HepG2 (cell line): ENCODE results near the gene FYTTD1. TPM values are rescaled to one million over a fixed set of nuclear protein-coding genes. Genes with fewer than 3 reads are reported as not detected.

Experiments
- JARID2 ChIP-seq: sonication (generic); formaldehyde crosslinking; IDR thresholded peaks from 2 replicates; pipeline ENCODE4 v1.8.1; 2023; ENCODE audit warnings: missing genetic modification reagents, inconsistent platforms; ENCODE audit not compliant: insufficient replicate concordance
- TFDP2 ChIP-seq: sonication (generic); formaldehyde crosslinking; IDR thresholded peaks from 2 replicates; pipeline ENCODE4 v1.4.0; 2020; ENCODE audit warnings: missing genetic modification reagents
- UBTF ChIP-seq: sonication (generic); formaldehyde crosslinking; IDR thresholded peaks from 2 replicates; pipeline ENCODE4 v1.4.0; 2020; ENCODE audit warnings: mild to moderate bottlenecking, missing genetic modification reagents
- ZBED4 ChIP-seq: sonication (generic); formaldehyde crosslinking; IDR thresholded peaks from 2 replicates; pipeline ENCODE4 v1.4.0; 2020; ENCODE audit warnings: missing genetic modification reagents, borderline replicate concordance
- ZNF407 ChIP-seq: sonication (generic); formaldehyde crosslinking; IDR thresholded peaks from one replicate; pipeline ENCODE4 v1.5.1; 2020; ENCODE audit warnings: mild to moderate bottlenecking, missing genetic modification reagents; ENCODE audit errors: not compliant biosample characterization
- ZNF546 ChIP-seq: sonication (generic); formaldehyde crosslinking; conservative IDR thresholded peaks from 2 replicates; pipeline ENCODE4 v1.8.1; 2023; ENCODE audit warnings: mild to moderate bottlenecking, missing genetic modification reagents
- ZNF670 ChIP-seq: sonication (generic); formaldehyde crosslinking; IDR thresholded peaks from 2 replicates; pipeline ENCODE4 v1.8.0; 2022; ENCODE audit warnings: mild to moderate bottlenecking, missing genetic modification reagents, borderline replicate concordance
- polyA plus RNA-seq, 8 experiments: library from polyadenylated mRNA; depleted of rRNA in 3 of 8; stranded (reverse) in 7 of 8; unstranded in 1 of 8; fragments of >200 nt; fragmentation: Illumina TruSeq in 4 of 8; extraction: Trizol in 4 of 8; gene quantifications; 2 replicates each; pipeline versions ENCODE4 v1.2.1 to v1.2.3, GENCODE V29; 2011 to 2016; ENCODE audit warnings: low read depth in 4 of 8, missing spikeins in 1 of 8, mixed read lengths in 1 of 8; ENCODE audit not compliant: insufficient read depth in 1 of 8
- total RNA-seq, 5 experiments: library from RNA; depleted of rRNA; stranded (reverse); fragments of >200 nt; fragmentation: Illumina TruSeq; extraction: Trizol; gene quantifications; 2 replicates each; pipeline ENCODE4 v1.2.3, GENCODE V29; 2016; ENCODE audit warnings: low read depth in 1 of 5
- TF ChIP-seq, protein P1 (sequence below): sonication (generic); formaldehyde crosslinking; IDR thresholded peaks from 2 replicates; pipeline ENCODE4 v1.5.1; 2020; ENCODE audit warnings: missing genetic modification reagents, mild to moderate bottlenecking, borderline replicate concordance

FYTTD1 gene
- total and polyA plus RNA-seq, 2 of the 13 experiments (the other 11 are each of a cell fraction or from before 2014, with no cell fraction given): 6.5 to 28.8 TPM

DNA sequence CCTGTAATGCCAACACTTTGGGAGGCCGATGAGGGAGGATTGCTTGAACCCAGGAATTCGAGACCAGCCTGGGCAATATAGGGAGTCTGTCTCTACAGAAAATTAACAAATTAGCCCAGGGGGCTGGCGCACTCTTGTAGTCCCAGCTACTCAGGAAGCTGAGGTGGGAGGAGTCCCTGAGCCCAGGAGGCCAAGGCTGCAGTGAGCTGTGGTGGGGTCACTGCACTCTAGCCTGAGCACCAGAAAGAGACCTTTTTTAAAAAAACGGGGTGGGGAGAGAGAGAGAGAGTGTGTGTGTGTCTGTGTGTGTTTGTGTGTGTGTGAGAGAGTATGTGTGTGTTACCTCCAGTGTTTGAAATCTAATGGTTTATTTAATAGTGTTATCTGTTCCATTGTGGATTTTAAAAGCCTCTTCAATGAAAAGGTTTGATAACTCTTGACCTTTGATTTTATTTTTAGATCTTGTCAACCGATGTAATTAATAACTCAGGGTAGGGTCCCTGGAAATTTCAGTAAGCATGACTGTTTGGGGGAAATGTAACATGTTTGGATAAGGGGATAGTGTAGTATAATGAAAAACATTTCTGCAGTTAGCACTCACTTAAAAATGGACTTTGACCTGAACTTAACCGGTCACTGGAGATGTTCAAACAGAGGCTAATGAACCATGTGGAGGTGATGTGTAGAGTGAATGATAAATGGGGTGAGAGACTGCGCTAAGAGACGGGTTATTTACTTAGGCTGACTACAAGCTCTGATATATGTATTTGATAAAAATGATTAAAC lies 71.1 kb downstream of the FYTTD1 start (continued):
- TF ChIP-seq ZBED4 (CRISPR knock-in tag) (no peak), JARID2 (no peak), TFDP2 (CRISPR knock-in tag) (peak; percentile 34; the same call in 1 of the 2 replicates), ZNF670 (CRISPR knock-in tag) (no peak), ZNF407 (CRISPR knock-in tag) (no peak), UBTF (CRISPR knock-in tag) (no peak), ZNF546 (CRISPR knock-in tag) (no peak)
- TF ChIP-seq, protein P1, sequence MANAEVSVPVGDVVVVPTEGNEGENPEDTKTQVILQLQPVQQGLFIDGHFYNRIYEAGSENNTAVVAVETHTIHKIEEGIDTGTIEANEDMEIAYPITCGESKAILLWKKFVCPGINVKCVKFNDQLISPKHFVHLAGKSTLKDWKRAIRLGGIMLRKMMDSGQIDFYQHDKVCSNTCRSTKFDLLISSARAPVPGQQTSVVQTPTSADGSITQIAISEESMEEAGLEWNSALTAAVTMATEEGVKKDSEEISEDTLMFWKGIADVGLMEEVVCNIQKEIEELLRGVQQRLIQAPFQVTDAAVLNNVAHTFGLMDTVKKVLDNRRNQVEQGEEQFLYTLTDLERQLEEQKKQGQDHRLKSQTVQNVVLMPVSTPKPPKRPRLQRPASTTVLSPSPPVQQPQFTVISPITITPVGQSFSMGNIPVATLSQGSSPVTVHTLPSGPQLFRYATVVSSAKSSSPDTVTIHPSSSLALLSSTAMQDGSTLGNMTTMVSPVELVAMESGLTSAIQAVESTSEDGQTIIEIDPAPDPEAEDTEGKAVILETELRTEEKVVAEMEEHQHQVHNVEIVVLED (CRISPR knock-in tag): no peak
